ENCODE data around the gene ACY1.

Gene ACY1

DNA sequence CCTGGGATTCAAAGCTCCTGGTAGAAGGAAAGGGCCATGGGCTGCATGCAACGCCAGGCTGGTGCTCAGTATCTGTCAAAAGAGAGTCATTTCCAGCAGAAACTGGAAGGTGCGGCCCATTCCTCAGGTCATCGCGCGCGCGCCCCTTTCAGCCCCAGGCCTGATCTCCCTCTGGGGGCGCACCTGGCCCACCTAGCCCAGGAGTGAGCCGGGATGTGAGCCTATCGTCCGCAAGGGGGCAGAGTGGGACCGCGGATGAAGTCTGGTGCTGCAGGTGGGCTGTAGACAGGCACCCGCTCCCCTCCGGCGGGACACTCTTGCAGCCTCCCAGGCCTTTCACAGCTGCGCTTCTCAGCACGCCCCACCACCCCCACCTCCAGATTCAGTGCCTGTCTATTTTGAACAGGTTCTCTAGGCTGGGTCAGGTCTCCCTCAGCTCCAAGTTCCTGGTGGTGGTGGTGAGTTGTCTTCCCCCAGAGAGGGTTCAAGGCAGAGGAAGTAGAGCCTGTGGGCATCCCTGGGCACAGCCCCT, 18.2 kb downstream of the ACY1 start:
- Histone ChIP-seq H3K36me3 (ENCODE audit: insufficient read depth, low read length) (no peaks in the 10 kb centered on the region), H3K4me1 (ENCODE audit: insufficient read depth, low read length) (peaks cover 21% of the 10 kb centered on the region), H3K27ac (ENCODE audit: low read length) (no peak overlapping the region), H2AFZ (ENCODE audit: low read depth, low read length) (peak overlapping the region; percentile 53; the same call in 1 of the 2 replicates), H4K20me1 (ENCODE audit: insufficient read depth, low read length) (no peaks in the 10 kb centered on the region), H3K9me3 (ENCODE audit: insufficient read depth, low read length, severe bottlenecking) (no peaks in the 10 kb centered on the region), H3K4me3 (ENCODE audit: low read depth in 1 of 2, low read length in 2 of 2) (no peak overlapping the region), H3K79me2 (ENCODE audit: insufficient read depth, low read length) (no peaks in the 10 kb centered on the region), H3K27me3 (ENCODE audit: insufficient read depth, low read length, poor library complexity) (no peaks in the 10 kb centered on the region), H3K9ac (ENCODE audit: low read depth, low read length) (no peak overlapping the region), H3K4me2 (ENCODE audit: insufficient read depth, low read length) (peak overlapping the region; percentile 35; the same call in 1 of the 2 replicates)
- ATAC-seq (ENCODE audit: insufficient read depth, low read depth): peak; percentile 97
- DNase-seq: peak; percentile 88
- TF ChIP-seq, protein P1, sequence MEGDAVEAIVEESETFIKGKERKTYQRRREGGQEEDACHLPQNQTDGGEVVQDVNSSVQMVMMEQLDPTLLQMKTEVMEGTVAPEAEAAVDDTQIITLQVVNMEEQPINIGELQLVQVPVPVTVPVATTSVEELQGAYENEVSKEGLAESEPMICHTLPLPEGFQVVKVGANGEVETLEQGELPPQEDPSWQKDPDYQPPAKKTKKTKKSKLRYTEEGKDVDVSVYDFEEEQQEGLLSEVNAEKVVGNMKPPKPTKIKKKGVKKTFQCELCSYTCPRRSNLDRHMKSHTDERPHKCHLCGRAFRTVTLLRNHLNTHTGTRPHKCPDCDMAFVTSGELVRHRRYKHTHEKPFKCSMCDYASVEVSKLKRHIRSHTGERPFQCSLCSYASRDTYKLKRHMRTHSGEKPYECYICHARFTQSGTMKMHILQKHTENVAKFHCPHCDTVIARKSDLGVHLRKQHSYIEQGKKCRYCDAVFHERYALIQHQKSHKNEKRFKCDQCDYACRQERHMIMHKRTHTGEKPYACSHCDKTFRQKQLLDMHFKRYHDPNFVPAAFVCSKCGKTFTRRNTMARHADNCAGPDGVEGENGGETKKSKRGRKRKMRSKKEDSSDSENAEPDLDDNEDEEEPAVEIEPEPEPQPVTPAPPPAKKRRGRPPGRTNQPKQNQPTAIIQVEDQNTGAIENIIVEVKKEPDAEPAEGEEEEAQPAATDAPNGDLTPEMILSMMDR (IDR thresholded peaks at IDR 0.05; ENCODE audit: borderline replicate concordance, extremely low read depth, low read length, poor library complexity, severe bottlenecking): peak; percentile 99
- TF ChIP-seq EZH2 (IDR thresholded peaks at IDR 0.05; ENCODE audit: borderline replicate concordance, low read depth, low read length, severe bottlenecking): no peak

DNA sequence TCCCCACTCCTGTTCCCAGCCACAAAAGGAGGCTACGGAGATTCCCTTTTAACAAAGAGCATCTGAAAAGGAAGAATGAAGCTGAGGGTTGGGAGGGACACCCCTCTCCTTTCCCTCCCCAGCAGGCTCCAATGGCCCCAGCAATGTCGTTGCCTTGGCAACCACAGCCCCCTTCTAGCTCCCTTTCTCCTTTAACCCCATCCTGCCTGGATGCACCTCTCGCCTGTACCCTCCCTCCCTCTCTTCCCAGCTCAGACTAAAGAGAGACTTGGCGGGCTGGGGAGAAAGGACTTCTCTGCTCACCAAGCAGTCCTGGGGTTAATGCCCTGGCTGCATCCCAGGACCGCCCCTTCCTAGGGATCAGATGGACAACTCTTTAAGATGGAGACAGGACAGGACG, 19.4 kb downstream of the ACY1 start:
- Histone ChIP-seq H3K27ac (ENCODE audit: low read length) (no peak overlapping the region), H3K4me2 (ENCODE audit: insufficient read depth, low read length) (no peak overlapping the region), H3K4me1 (ENCODE audit: insufficient read depth, low read length) (peaks cover 21% of the 10 kb centered on the region), H4K20me1 (ENCODE audit: insufficient read depth, low read length) (no peaks in the 10 kb centered on the region), H3K9me3 (ENCODE audit: insufficient read depth, low read length, severe bottlenecking) (no peaks in the 10 kb centered on the region), H2AFZ (ENCODE audit: low read depth, low read length) (no peak overlapping the region), H3K36me3 (ENCODE audit: insufficient read depth, low read length) (no peaks in the 10 kb centered on the region), H3K79me2 (ENCODE audit: insufficient read depth, low read length) (no peaks in the 10 kb centered on the region), H3K9ac (ENCODE audit: low read depth, low read length) (no peak overlapping the region), H3K27me3 (ENCODE audit: insufficient read depth, low read length, poor library complexity) (no peaks in the 10 kb centered on the region), H3K4me3 (ENCODE audit: low read depth in 1 of 2, low read length in 2 of 2) (no peak overlapping the region)
- no peak for ATAC-seq (ENCODE audit: insufficient read depth, low read depth)
- no peak for DNase-seq
- TF ChIP-seq, protein P1 (IDR thresholded peaks at IDR 0.05; ENCODE audit: borderline replicate concordance, extremely low read depth, low read length, poor library complexity, severe bottlenecking): no peak
- TF ChIP-seq EZH2 (IDR thresholded peaks at IDR 0.05; ENCODE audit: borderline replicate concordance, low read depth, low read length, severe bottlenecking): no peak

DNA sequence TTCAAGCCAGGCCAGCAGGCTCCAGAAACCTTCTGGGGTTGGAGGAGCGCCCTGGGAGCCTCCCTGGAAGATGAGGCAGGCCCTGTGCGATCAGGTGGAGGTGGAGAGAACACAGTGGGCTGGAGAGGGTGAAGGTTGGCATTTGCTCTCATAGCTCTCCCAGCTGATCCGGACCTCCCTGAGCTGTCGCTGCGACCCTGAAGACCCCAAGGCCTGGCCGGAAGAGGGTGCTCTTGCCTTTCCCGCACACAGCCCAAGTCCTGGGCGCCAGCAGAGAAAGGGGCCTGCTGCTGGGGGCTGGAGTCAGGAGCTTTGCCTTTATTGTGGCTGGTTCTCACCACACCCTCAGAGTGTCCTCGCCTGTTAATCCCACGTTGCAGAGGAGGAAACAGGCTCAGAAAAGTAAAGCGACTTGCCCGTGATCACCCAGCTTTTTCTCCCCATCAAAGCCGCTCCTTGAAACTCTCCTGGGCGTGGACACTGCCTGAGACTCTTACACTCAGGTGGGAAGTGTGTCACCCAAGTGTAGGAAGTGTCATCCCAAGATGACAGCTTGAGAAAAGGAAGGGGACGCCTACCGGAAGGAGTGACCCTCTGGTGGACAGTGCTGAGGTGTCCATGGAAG, 20.9 kb downstream of the ACY1 start:
- Histone ChIP-seq H2AFZ (ENCODE audit: low read depth, low read length) (no peak overlapping the region), H3K4me1 (ENCODE audit: insufficient read depth, low read length) (peaks cover 21% of the 10 kb centered on the region), H3K27ac (ENCODE audit: low read length) (no peak overlapping the region), H3K9ac (ENCODE audit: low read depth, low read length) (no peak overlapping the region), H3K27me3 (ENCODE audit: insufficient read depth, low read length, poor library complexity) (no peaks in the 10 kb centered on the region), H3K4me2 (ENCODE audit: insufficient read depth, low read length) (no peak overlapping the region), H3K79me2 (ENCODE audit: insufficient read depth, low read length) (no peaks in the 10 kb centered on the region), H3K9me3 (ENCODE audit: insufficient read depth, low read length, severe bottlenecking) (no peaks in the 10 kb centered on the region), H3K36me3 (ENCODE audit: insufficient read depth, low read length) (no peaks in the 10 kb centered on the region), H4K20me1 (ENCODE audit: insufficient read depth, low read length) (no peaks in the 10 kb centered on the region), H3K4me3 (ENCODE audit: low read depth in 1 of 2, low read length in 2 of 2) (no peak overlapping the region)
- DNase-seq (no peak), ATAC-seq (ENCODE audit: insufficient read depth, low read depth) (no peak)
- TF ChIP-seq, protein P1 (IDR thresholded peaks at IDR 0.05; ENCODE audit: borderline replicate concordance, extremely low read depth, low read length, poor library complexity, severe bottlenecking): peak; percentile 39
- no peak for TF ChIP-seq EZH2 (IDR thresholded peaks at IDR 0.05; ENCODE audit: borderline replicate concordance, low read depth, low read length, severe bottlenecking)

Measured in DND-41 (cell line).